HG03060 (cell line): ENCODE measurements around the gene KRT82.

Experiments used
- ATAC-seq: cut with Tn5 transposase; IDR thresholded peaks from one replicate; pipeline ENCODE4 v1.9.1; 2021; ENCODE audit warnings: low read depth, moderate number of reproducible peaks; ENCODE audit not compliant: unreplicated experiment

The KRT82 gene

GRCh38 chr12:52436000-52436827, 30.1 kb upstream of the KRT82 start:
- no peak for ATAC-seq

DNA sequence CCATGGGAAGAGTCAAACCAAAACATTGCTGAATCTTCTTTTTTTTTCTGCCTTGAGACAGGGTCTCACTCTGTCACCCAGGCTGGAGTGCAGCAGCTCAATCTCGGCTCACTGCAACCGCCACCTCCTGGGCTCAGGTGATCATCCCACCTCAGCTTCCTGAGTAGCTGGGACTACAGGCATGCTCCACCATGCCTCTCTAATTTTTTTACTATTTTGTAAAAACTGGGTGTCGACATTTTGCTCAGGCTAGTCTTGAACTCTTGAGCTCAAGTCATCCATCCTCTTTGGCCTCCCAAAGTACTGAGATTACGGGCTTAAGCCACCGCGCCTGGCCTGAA, 29.5 kb upstream of the KRT82 start:
- no peak for ATAC-seq

DNA sequence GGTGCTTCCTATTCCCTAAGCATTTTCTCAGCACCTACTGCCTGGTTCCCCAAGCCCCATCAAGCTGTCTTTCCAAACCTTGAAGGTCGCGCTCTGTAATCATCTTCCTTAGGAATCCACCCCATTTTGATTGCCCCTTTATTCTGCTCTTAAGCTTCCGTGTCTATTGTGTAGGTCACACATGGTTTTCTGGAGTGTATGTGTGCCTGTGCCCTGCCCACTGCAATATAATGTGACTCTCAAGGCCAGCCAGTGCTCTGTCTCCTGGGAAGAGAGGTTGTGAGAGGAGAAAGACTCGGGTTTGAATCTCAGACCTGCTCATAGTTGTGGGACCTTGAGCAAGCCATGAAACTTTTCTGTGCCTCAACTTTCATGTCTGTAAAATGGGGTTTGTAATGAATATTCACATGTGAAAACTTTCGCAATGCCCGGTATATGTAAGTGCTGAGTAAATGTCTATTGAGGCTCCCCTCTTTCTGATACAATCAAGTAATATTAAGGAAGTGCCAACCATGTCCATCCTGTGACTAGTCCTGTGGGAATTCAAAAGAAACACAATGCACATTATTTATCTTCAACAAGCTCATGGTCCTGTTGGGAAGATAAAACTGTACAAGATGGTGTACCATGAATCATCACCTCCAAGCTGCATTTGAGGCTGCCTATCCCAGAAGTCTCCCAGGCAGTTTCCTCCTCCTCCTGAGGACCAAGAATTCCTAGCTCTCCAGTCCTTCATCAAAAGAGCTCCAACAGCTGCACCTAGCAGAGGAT, 28.8 kb upstream of the KRT82 start:
- no peak for ATAC-seq

GRCh38 chr12:52434081-52434733, 28.1 kb upstream of the KRT82 start, which contains the start of gene KRT75:
Gene KRT75 (minus strand): TSS chr12:52434371. CDS start chr12:52434304, 67 bp downstream.
- no peak for ATAC-seq

- ATAC-seq, result no peak
Observed at GRCh38 chr12:52433501-52434080, 27.5 kb upstream of the KRT82 start.

DNA sequence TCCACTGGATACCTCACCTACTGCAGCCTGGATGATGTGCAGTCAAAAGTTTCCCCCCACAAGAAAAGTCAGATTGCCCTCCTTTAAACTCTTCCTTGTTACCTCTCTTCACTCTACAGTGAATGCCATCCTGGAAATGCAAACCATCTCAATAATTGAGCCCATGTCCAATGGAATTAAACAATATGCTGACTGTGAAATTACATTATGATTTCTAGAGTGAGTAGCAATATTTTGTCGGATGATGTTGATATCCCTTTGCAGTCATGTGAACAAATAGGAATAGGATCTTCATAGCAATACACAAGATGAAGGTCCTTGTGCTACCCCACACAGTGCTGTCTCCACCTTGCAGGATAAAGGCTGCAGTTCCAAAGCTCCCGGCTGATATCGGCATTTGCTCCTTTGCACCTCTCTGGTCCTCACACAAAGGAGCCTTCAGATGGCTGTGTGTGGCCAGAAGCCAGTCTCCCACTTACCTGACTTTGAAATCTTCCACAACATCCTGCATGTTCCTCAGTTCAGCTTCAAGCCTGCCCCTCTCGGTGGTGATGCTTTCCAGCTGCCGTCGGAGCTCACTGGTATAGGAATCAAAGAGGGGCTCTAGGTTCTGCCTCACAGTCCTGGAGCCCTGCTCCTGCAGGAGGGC, 26.5 kb upstream of the KRT82 start:
- no peak for ATAC-seq

- ATAC-seq, result no peak
Observed at GRCh38 chr12:52428121-52428520, 22.0 kb upstream of the KRT82 start.

GRCh38 chr12:52427083-52427482, 20.9 kb upstream of the KRT82 start:
- no peak for ATAC-seq

DNA sequence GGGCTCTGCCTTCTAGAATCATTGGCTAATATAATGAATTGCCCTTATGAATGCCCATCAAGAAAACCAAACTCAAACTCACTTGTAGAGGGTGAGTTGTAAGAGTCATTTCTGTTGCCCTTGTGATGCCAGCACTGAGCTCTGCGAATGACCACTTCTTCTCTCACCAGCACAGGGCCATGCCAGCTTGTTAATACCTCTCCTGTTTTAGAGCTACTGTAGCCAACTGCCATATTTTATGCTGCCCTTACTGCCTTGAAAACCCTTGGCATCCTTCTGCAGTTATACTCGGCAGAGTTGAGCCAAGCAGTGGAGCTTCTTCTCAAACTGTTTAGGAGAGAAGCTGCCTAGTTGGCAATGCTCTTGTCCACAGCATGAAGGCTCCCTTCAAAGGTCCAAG, 19.9 kb upstream of the KRT82 start:
- no peak for ATAC-seq

GRCh38 chr12:52425466-52425865, 19.3 kb upstream of the KRT82 start:
- ATAC-seq, result no peak

- ATAC-seq, result no peak
Observed at GRCh38 chr12:52423661-52424500, 17.7 kb upstream of the KRT82 start.

DNA sequence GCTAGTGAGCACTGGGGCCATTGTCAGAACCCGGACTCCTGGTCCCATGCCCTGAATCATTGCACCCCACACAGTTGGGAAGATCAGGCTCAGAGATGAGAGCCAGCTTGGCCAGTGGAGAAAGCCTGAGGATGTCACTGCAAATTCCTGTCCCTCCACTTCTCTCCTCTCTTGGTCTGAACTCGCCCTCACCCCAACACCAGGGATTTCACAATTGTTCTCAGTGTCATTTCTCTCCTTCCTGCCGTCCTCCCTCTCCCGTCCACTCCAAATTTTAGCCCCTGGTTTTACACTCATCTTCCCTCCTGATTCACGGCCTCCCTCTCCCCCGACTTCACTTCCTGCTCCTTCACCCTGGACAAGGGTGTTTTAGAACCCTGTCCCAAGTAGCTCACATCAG, 16.9 kb upstream of the KRT82 start:
- ATAC-seq, result no peak

DNA sequence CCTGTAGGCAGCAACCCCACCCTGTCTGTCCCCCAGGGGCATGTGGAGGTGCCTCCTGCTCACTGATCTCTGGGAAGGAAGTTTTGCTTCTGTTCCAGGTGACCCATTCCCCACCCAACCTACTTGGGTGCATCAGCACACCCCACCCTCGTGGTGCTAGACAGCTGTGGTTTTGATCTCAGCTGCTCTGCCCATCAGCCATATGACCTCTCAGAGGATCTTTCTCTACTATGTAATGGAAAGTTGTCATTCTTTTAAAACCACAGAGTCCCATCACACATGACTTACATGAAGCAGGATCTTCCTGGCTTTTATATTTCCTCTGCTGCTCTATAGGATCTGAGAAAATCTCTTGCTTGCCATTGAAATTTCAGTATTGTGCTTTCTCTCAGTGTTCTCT, 13.5 kb upstream of the KRT82 start:
- ATAC-seq, result no peak

- ATAC-seq, result no peak
Observed at GRCh38 chr12:52418576-52419110, 12.5 kb upstream of the KRT82 start.

DNA sequence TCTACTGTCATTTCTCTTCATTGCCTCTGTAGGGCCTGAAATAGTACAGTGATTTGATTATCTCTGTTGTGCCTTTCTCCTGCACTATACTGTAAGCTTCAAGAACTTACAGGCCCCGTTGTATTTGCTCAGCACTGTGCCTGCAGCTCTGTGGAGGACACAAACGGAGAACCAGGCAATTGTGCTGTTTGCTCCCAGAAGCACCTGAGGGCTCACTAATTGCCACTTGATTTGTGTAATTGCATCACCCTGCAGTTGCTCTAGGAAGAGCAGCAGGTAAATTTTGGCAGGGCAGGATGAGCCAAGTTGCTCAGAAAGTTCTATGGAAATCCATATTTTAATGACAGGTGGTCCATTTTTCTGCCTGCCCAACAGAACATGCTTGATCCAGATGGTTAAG, 11.6 kb upstream of the KRT82 start:
- ATAC-seq, result no peak

DNA sequence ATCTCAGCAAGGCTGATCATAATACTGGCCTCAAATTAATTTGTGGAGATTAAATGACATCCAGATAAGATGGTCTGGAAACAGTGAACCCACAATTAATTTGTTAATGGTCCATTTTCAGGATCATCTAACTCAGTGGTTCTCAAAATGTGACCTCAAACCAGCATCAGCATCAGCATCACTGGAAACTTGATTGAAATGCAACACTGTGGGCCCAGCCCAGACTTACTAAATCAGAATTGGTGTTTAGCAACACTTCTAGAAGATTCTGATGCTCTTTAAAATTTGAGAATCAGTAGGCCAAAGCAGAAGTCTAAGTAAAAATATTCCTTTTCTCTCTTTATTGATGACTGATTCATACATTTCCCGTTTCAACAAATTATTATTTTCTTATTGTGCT, 10.7 kb upstream of the KRT82 start:
- no peak for ATAC-seq

GRCh38 chr12:52415870-52416750, 10.0 kb upstream of the KRT82 start:
- no peak for ATAC-seq

DNA sequence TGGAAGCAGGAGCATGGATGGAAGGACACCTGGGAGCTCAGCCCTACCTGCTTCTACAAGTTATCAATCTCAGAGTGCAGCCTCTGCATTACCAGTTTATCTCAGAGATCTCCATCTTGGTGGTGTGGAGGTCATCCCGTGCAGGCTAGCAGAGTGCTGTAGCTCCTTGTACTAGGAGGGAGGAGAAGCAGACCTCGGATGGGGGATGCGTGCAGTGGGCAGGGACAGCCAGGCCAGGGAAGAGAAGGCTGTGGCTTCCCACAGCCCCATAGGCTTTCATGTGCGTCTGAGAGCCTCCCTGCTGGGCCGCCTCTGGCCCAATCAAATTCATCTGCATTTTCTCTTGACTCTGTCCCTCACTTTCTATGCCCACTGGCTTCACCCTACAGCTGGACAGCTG, 8.8 kb upstream of the KRT82 start:
- no peak for ATAC-seq
